ENCODE results near the gene TRABD2B.
A peak's percentile ranks its signal among the peaks of the same experiment; 100 is the strongest.

TRABD2B gene

DNA sequence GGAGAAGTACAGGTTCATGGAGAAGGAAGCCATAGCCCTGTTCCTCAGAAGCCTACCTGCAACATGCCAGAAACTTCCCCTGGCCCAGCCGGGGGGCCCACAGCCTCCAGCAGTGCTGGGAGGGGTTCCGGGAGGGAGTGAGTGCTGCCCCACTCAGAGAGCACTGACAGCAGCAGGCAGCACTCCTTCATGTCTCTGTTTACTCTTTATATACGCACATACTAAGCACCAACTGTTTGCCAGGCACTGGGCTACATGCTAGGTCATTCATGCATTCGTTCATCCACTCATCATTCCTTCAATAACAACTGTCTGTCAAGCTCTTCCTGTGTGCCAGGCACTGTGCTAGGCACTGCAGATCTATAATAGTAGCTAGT is 120.6 kb downstream of the TRABD2B start:
- TF ChIP-seq, protein P1, sequence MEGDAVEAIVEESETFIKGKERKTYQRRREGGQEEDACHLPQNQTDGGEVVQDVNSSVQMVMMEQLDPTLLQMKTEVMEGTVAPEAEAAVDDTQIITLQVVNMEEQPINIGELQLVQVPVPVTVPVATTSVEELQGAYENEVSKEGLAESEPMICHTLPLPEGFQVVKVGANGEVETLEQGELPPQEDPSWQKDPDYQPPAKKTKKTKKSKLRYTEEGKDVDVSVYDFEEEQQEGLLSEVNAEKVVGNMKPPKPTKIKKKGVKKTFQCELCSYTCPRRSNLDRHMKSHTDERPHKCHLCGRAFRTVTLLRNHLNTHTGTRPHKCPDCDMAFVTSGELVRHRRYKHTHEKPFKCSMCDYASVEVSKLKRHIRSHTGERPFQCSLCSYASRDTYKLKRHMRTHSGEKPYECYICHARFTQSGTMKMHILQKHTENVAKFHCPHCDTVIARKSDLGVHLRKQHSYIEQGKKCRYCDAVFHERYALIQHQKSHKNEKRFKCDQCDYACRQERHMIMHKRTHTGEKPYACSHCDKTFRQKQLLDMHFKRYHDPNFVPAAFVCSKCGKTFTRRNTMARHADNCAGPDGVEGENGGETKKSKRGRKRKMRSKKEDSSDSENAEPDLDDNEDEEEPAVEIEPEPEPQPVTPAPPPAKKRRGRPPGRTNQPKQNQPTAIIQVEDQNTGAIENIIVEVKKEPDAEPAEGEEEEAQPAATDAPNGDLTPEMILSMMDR (IDR thresholded peaks at IDR 0.05; ENCODE audit: insufficient read depth, low read depth, low read length, missing control alignments): no peak
- no peak for DNase-seq (ENCODE audit: low read depth)
- no peak overlapping the region for H3K4me3 ChIP-seq (ENCODE audit: low read length)

- no peak overlapping the region for H3K4me3 ChIP-seq (ENCODE audit: low read length)
These were observed 121.2 kb downstream of the TRABD2B start for GRCh38 chr1:47875831-47876586.

GRCh38 chr1:47875036-47875435 is 122.1 kb downstream of the TRABD2B start:
- TF ChIP-seq, protein P1 (IDR thresholded peaks at IDR 0.05; ENCODE audit: insufficient read depth, low read depth, low read length, missing control alignments): no peak
- DNase-seq (ENCODE audit: low read depth): no peak
- H3K4me3 ChIP-seq (ENCODE audit: low read length): no peak overlapping the region

More at GRCh38 chr1:47875831-47876586, 121.2 kb downstream of the TRABD2B start:
- no peak for DNase-seq (ENCODE audit: low read depth)
- TF ChIP-seq, protein P1 (IDR thresholded peaks at IDR 0.05; ENCODE audit: insufficient read depth, low read depth, low read length, missing control alignments): no peak

DNA sequence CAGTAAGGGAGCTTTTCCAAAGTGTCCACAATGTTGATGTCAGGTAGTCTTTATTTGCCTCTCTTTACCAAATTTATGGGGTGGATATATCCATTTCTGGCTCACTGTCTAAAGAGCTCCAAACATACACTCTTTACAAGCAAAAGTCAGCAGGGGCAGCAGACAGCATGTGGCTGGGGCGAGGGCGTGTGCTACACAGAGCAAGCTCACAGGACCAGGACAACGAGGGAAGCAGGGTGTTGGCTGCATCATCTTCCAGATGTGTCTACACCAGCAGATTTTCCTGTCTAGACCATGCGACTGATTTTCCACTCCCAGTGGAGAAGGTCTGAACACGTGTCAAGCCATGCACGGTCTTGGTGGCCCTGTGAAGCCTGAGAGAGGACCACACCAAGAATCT is 123.8 kb downstream of the TRABD2B start:
- TF ChIP-seq, protein P1 (IDR thresholded peaks at IDR 0.05; ENCODE audit: insufficient read depth, low read depth, low read length, missing control alignments): no peak
- H3K4me3 ChIP-seq (ENCODE audit: low read length): no peak overlapping the region
- DNase-seq (ENCODE audit: low read depth): no peak

DNA sequence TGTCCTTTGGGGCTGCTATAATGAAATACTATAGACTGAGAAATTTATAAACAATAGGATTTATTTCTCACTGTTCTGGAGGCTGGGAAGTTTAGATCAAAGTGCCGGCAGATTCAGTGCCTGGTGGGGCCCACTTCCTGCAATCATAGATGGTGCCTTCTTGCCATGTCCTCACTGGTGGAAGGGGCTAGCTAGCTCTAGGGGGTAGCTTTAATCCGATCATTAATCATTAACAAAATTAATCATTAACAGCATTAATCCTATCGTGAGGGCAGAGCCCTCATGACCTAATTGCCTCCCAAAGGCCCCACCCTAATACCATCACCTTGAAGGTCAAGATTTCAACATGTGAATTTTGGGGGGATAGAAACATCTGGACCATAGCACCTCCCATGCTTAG is 124.3 kb downstream of the TRABD2B start:
- DNase-seq (ENCODE audit: low read depth): no peak
- TF ChIP-seq, protein P1 (IDR thresholded peaks at IDR 0.05; ENCODE audit: insufficient read depth, low read depth, low read length, missing control alignments): no peak
- no peak overlapping the region for H3K4me3 ChIP-seq (ENCODE audit: low read length)

GRCh38 chr1:47871799-47872353 is 125.3 kb downstream of the TRABD2B start:
- no peak overlapping the region for H3K4me3 ChIP-seq (ENCODE audit: low read length)
- peak; percentile 55 for DNase-seq (ENCODE audit: low read depth)
- TF ChIP-seq, protein P1 (IDR thresholded peaks at IDR 0.05; ENCODE audit: insufficient read depth, low read depth, low read length, missing control alignments): no peak
